NK-92 treated with Interleukin-12 subunit alpha and Interleukin-12 subunit beta, amount 100 ng/mL, for 24 hours (cell line): Measurements from ENCODE around the gene CAMK2B.

Experiments used
- DNase-seq: peaks from one replicate; lab custom pipeline; 2025; lab: John Stamatoyannopoulos, UW

Gene CAMK2B

DNA sequence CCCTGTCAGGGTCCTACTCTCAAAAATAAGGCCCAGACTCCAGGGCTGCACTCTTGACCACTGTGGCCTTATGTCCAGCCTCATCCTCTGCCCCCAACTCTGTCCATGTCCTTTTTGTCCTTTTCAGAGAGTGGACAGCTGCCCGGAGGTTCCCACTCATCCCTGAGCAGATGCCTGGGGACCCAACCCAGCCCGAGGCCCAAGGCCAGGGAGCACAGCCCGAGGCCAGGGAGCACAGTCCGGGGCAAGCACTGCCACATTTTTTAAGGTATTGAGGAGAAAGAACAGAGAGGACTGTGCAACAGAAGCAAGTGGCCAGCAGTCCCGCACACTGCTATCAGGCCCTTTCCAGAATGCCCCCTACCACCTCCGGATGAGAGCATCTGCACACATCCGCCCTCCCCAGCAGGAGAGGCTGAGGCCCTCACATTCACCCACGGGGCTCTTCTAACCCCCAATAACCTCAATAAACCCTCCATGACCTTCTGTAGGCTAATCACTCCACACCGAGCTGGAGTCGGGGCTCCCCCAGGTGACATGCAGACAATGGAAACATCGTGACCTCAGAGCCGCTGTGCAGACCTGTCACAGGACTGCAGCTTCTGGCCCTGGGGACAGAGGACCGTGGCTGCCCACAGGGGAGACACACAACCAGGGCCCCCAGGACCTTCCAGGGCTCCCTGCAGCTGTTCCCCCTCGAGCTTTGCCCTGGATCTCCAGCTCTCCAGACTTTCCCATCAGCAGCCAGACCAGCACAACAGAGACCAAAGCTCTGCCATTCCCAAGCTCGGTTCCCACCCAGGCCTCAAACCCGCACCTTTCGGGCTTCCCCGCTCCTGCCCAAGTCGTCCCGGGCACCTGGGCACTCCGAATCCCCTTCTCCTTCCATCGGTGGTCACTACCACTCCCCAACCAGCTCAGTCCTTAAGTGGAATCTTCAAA, 51.4 kb downstream of the CAMK2B start:
- no peak for DNase-seq

DNA sequence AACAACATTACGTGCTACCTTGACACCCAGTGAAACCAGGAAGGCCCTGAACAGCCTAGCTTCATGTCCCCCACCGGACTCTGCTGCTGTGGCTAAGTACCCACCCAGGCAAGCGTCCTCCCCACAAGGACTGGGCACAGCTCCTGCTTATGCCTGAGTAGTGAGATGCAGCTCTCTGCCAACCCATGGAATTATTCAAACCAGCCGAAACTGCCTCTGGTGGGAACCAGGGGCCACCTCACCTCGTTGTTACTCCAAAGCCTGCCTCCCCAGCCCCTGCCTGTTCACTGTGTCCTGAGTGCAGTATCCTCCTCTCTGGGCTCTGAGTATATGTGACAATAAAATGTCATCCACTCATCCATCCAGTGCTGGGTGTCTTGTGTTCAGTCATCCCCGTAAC, 52.4 kb downstream of the CAMK2B start:
- DNase-seq, result no peak

DNA sequence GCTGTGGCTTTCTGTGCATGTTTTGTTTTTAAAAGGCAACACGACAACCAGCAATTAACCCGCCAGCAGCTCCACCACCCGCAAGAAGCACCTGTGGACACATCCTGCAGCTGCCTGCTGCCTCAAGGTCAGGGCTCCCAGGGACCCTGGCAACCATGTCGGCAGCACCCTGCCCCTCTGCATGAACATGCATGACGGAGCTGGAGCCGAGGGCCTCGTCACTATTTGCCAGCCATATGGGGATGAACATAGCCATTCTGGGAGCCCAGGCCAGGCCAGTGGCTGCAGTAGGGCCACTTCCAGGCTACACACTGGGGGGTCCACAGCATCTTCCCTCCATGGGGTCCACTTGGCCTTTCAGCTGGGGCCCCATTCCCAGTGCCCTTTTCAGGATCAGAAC, 52.9 kb downstream of the CAMK2B start:
- no peak for DNase-seq

DNA sequence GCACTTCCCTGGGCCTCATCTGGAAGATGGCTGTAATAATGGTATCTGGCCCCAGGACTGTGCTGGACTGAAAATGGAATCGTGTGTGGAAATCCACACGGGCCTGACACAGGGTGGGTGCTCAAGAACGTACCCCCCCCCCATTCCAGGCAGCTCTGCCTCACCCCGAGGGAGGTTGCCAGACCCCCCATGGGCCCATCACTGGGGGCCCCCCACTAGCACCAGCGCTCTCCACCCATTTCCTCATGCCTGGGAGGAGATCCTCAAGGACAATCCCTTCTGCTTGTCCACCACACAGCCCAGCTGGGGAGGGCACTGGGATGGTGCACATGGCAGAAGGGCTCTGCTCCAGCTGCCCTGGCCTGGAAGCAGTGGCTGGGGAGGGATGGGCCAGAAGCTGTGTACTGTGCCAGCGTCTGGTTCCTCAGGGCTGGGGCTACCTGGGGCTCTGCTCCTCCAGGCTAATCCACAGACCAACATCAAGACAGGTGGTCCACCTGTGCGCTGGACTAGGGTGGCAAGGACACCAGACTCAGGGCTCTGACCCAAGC, 55.4 kb downstream of the CAMK2B start:
- no peak for DNase-seq

DNA sequence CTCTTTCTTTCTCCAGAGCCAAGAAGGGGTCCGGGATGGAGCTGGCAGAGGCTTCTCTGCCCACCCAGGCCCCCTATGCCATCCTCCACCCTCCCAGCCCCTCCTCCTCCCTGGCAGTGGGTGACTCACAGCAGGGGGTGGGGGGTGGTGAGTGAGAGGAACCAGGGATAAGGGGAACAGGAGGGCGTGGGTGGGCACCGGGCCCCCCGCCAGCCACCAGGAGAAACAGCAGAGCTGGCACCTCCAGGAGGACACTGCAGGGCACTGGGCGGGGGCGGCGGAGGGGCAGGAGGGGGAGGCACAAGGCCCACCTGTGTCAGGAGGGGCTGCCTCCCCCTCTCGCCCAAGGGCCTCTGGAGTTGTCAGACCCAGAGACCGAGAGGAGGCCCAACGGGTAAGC, 56.0 kb downstream of the CAMK2B start:
- DNase-seq, result no peak

DNA sequence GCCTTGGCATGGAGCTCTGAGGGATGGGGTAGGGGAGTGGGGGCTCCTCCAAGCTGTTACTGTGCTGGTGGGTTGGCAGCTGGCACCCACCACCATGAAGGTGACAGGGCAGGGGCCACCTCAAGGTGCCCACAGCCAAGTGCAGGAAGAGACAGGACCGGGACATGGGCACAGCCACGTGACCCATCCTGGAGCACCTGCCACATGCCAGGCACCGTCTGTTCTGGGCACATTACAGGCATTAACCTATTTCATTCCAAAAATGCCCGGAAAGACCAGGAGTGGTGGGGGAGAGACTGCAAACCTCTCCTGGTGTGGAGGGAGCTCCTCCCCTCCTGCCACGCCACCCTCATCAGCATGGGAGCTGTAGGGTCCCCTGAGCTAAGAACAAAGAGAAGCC, 56.7 kb downstream of the CAMK2B start:
- DNase-seq, result no peak

DNA sequence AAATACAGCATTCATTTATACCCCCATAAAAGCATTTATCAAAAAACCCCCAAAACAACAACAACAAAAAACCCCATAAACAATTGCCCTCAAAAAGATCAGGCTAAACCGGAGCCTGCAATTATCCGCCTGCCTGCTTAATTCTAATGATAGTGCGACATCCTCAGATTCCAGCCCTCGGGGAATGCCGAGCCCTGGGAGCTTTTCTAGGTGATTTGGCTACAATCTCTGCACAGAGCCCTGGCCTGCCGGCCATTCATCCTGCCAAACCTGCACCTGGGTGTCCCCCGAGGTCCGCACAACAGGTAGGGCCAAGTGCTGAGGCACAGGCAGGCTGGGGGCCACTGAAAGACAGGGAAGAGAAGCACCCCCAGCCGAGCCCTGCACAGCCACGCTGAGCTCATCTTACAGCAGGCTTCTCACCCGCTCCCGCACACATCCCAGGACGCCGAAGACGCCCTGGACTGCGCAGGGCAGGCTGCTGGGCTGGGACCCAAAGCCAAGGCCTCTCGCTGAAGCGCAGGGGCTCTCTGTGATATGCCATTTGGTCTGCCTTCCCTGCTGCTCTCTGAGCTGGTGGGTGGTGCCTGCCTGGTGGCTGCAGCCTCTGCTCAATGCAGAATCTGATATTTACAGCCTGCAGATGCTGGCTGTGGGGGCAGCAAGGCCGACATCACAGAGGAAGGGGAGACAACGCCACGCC, 57.5 kb downstream of the CAMK2B start:
- no peak for DNase-seq

DNA sequence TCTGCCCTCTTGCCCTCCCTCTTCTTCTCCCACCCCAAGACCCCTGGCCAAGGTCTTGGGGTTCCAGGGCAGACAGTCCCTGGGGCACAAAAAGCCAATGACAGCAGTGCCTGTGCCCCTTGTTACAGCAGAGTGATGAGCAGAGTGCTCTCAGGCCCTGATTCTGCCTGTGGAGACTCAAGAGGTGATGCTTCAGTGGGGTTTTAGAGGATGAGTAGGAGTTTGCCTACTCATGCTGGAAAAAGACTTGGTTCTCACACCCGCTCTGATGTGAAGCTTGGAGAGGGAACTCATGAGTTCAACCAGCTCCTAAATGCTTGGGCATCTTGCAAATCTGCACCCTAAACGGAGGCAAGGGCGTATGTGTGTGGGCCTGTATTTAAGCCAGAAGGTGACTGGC, 58.2 kb downstream of the CAMK2B start:
- no peak for DNase-seq

DNA sequence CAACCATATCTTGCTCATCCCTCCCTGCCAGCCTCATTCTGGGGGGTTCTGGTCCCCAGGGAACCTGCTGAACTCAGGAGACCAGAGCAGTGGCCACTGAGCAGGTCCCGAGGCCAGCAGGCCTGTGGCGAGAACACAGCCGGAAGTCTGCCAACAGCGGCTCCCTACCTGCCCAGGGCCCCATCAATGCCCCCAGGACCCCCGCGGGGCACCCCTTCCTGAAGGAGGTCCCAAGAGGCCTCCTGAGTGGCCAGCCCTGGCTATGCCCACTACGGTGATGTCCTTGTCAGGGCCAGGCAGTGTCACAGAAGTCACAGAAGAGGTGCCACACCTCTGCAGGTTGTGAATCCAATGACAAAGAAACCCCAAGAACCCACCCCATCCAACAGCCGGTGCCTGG, 58.9 kb downstream of the CAMK2B start:
- DNase-seq, result no peak

DNA sequence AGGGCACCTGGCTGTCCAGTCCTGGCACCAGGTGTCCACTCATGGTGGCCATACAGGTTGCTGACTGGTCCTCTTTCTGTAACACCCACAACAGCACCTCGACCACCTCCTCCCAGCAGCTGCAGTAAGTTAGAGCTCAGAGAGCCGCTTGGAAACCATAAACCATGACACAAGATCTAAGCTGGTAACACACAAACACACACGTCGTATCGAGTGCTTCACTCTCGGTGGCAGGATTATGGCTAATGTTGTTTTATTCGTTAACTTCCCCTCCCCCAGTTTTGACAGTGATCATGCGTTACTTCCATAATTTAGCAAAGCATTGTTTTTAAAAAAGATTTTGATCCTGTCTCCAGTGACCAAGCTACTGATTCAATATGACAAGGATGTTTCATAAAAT, 59.7 kb downstream of the CAMK2B start:
- no peak for DNase-seq

DNA sequence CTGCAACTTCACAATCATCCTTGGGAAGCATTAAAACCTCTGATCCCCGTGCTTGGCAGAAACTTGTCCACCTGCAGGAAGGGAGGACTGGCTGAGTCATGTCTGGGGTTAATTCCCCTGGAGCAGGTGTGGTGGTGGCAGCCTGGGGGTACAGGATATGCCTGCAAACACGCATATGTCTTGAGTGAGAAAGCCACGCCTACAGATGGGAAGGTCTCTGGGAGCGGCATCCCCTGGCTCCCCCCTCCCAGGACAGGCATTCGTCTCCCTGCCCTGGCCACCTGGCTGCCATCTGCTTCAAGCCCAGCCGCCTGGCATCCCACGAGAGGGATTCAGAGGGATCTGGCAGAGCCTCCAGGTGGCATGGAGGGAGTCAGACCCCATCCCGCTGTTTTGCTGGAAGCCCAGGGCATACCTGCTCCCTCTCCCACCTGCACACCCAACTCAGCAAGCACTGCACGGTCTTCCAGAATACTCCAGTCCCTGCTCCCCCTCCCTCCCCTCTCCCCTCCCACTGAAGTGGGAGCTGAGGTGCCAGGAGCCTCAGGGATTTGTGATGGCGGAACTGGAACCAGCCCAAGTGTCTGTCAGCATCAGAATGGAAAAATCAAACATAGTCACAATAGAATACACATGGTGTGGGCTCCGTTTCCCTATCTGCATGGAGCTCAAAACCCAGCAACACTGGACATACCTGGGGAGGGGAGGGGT, 61.0 kb downstream of the CAMK2B start:
- no peak for DNase-seq

DNA sequence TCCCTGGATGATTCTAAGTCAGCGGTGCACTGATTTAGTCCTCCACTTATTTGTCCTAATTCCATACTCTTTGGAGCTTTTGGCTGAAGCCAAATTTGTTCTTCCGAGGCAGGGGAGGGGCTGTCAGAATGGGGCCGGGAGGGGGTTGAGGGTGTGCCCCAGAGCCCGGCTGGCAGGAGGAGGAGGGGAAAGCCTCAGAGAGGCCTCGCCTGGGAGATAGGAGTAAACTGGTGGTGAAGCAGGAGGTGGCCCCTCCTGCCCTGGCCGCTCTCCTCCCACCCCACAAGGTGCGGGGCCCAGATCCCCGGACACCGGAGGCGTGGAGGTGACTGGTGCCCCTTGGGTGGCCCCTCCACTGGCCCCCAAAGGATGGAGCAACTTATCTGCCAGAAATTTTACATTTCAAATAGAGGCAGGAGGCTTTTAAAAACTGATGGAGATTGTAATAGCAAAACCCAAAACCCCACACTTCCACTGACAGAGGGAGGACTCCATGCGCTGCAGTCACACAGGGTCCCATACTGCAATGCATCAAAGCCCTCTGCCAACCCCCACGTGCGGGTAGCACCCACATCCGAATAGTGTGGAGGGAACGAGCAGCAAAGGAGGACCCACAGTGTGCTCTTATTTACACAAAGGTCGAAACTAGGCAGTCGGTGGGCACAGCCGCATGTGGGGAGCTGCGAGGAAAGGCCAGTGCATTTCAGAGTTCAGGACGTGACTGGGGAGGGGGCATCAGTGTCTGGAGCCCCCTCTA, 61.9 kb downstream of the CAMK2B start:
- DNase-seq, result no peak

DNA sequence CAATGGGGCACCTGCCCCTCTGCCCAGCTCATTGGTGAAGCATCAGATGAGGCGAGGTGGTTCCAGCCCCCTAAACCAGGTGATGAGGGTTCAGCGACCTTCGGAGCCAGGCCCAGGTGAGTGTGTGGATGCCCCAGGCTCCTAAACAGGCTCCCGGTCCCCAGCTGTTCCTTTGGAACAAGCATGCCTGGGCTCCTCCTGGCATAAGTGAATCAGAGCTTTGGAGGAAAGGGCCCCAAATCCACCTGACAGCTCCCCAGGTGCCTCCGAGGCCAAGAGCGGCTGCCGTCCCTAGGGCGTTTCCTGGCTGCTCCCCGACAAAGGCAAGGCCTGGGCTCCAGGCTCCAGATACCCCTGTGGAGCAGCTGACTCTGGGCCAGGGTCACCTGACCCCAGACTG, 63.4 kb downstream of the CAMK2B start:
- DNase-seq, result no peak

DNA sequence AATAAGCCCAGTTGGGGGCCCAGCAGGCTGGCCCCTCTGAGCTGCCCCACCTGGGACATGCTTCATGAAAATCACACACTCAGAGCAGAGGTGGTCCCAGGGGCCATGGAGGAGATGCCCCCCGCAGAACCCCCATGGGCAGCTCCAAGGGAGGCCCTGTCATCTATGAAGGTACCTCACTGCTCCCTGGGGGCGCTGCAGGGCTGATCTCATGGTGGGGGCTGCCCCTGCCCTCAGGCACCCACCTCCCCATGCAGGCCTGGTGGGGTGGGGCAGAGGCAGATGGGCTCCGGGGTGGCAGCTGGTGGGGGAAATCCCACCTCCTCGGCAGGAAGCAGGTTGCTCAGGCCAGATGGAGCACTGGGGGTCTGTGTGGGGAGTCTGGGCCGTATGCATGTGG, 64.2 kb downstream of the CAMK2B start:
- DNase-seq, result no peak

DNA sequence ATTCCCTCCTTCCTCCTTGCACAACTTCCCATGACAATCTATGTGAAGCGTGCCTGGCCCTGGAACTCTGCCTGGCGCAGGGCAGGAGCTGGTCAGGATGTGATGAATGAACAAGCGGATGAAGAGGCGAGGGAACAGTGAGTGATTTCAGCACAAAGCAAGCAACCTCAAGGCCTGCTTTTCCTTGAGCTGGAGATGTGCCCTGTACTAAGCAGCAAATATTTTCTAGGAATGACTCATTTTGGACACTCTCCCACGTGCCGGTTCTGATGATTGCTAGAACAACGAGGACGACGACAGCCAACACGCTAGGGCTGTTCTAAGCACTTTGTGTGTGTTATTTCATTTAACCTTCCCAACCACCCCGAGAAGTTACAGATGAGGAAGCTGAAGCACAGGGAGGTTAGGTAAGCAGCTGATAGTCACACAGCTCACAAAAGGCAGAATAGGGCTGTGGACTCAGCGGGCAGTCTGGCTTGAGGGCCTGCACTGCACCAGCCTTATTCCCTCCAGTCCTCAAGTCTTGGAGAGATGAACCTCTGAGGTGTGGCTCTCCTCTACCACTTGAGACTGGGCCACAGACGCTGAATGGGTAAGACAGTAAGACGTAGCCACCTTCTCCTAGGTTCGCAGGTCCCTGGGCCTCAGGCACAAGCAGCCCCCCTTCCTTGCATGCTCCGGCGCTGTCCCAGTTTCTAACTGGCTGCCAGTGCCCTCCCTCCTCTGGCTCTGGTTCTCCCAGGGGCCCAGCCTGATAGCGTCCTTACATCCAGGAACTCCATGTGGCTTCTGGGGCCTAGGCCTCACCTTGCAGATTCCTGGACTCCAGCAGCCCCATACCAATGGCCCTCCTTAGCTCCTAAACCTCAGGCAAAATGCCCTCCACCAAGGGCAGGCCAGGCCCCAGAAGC, 65.6 kb downstream of the CAMK2B start:
- DNase-seq, result no peak

DNA sequence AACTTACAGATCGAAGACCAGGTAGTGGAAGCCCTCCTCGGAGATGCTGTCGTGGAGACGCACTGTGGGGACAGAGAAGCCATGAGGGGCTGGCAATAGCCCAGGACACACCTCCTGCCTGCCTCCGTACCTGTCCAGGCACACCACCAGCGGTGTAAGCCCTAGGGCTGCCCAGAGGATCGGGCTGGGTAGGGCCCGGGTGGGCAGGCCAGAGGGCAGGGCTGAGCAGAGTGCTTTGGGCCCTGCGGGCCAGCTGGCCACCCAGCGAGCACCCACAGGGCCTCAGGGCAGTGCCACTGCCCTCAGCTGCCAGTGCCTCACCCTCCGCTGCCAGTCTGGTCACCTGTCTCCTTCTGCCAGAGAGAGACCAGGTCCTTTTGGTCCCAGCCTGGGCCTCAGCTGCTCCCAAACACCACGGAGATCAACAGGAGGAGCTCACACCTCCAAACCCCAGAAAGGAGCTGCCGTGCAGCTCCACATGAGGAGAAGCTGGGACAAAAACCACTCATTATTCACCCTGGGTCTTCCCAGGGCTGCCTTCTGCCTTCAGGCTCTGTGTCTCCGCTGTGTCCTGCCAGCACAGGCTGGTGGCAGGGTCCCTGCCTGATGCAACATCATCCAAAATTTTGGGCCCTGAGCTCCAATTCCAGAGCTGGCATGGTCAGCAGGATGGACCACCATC, 66.4 kb downstream of the CAMK2B start:
- no peak for DNase-seq

DNA sequence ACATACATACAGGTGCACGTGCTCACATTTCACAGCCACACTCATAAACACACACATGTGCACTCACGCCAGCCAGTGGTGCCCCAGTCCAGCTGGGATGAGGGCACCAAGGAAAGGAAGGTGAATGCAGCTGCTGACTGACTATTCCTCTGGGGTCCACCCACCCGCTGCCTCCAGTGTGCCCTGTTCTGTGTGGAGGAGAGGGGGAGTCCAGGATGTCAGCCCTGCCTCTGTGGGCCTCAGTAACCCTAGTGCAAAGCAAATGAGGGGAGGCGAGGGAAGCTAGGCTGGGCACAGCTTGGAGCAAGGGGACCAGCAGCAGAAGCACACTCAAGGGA, 67.0 kb downstream of the CAMK2B start:
- no peak for DNase-seq

DNA sequence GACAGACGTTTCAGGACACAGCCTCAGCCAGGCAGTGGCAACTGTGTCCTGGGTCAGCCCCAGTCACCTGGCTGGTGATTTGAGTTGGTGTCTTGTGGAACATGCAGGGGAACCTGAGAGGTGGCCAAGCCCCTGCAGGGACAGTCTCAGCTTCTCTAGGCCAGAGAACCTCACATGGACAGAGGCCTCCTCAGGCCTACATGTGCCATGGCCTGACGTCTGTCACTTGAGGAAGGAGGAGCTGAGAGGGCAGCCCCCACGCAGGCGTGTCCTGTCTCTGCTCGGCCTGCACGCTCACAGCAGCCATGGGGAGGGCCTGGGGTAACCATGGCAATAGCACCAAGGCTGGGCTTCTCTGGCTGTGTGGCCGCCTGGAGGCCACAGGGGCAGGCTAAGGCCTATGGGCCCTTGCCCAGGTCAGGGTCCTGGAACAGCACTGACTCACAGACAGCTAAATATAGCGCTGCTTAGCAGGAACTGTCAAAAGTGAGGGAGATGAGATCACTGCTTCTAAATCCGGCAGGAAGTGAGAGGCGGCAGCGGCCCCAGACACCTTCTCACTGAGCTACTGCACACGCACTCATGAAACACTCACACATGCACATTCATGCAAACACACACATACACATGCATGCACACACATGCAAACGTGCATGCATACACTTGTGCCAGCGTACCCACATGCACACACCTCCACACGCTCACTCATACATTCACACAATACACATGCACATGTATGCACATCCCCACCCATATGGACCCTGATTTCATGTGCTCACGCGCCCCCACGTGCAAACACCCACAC, 67.6 kb downstream of the CAMK2B start:
- DNase-seq, result peak; percentile 91

DNA sequence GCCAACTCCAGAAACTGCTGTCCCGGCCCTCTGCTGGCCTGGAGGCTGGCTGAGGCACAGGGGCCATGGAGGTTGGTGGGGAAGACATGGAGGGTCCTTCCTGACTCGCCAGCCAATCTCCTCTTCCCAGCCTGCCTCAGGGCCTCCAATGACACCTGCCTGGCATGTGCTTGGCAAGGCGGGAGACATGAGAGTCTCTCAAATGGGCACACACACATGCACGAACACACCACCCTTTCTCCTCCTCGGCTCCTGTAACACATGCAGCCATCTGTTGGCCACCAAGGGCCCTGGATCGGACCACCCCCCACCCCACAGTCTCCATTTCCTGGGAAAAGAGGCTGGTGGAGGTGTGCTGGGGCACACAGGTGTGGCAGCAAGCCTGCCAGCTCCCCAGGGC, 68.2 kb downstream of the CAMK2B start:
- DNase-seq, result no peak
